Umbilical cord (tissue), 2 donors: Measurements from ENCODE around the gene PPARA. TPM values are rescaled to one million over a fixed set of nuclear protein-coding genes. Genes with fewer than 3 reads are reported as not detected.
"Not testable (repeated sequence)": the region's sequence is repeated elsewhere in the genome, so short reads cannot be mapped to it uniquely, and the experiment has no call there.

Experiments
- DNase-seq: peaks from one replicate; pipeline ENCODE4 v3.0.0-alpha.2; 2015; ENCODE audit warnings: low spot score
- total RNA-seq: library from RNA; depleted of rRNA; stranded (reverse); fragments of >200 nt; gene quantifications from one replicate; pipeline ENCODE4 v1.2.3, GENCODE V29; 2014; ENCODE audit warnings: low replicate concordance; ENCODE audit not compliant: insufficient read depth

Gene PPARA
- total RNA-seq, 1 donor from 2014 or later: 34.9 TPM

GRCh38 chr22:46169628-46170027 is 19.3 kb downstream of the PPARA start:
- DNase-seq: no peak

GRCh38 chr22:46171940-46172339 is 21.6 kb downstream of the PPARA start:
- no peak for DNase-seq

- no peak for DNase-seq
These were observed 22.3 kb downstream of the PPARA start for GRCh38 chr22:46172522-46173110.

GRCh38 chr22:46173152-46173551 is 22.8 kb downstream of the PPARA start:
- no peak for DNase-seq

DNA sequence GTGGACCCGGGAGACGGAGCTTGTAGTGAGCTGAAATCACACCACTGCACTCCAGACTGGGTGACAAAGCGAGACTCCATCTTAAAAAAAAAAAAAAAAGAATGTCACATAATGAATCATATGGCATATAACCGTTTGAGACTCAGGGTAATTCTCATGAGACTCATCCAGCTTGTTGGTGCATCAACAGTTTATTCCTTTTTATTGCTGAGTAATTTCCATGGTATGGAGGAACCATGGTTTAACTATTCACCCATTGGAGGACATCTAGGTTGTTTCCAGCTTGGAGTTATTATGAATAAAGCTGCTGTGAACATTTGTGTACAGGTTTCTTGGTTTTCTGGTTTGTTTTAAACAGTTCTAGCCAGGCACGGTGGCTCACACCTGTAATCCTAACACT is 25.3 kb downstream of the PPARA start:
- no peak for DNase-seq

DNA sequence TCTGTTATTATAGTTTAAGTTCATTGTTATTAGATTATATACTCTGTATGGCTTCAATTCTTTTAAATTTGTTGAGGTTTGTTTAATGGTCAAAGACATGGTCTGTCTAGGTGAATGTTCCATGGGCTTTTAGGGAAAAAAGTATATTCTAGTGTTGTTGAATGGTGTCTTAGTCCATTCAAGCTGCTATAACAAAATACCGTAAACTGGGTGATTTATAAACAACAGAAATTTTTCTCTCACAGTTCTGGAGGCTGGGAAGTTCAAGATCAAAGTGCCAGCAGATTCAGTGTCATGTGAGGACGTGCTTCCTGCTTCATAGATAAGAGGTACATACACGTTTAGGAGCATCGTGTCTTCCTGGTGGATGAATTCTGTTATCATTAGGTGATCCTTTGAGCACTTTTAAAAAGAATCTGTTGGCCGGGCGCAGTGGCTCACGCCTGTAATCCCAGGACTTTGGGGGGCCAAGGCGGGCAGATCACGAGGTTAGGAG is 26.2 kb downstream of the PPARA start:
- no peak for DNase-seq

- no peak for DNase-seq
These were observed 28.6 kb downstream of the PPARA start for GRCh38 chr22:46178755-46179505.

- DNase-seq: no peak
These were observed 29.4 kb downstream of the PPARA start for GRCh38 chr22:46179748-46180147.

- DNase-seq: no peak
These were observed 30.2 kb downstream of the PPARA start for GRCh38 chr22:46180370-46181137.

- no peak for DNase-seq
These were observed 33.4 kb downstream of the PPARA start for GRCh38 chr22:46183733-46184132.

DNA sequence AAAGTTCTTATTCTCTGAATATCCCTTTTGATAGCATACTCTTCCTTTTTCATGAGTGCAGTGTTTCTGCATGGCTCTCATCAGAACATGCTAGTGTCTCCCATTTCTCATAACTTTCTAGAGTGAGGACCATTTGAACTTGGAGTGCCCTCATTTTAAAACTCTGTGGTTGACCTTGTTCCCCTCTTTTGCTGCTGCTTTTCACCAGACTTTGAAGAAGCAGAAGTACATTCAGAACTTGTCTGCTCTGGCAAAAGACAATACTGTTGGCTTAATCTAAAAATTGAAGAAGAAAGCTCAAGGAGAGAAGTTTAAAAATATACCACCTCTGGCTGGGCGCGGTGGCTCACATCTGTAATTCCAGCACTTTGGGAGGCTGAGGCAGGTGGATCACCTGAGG is 35.0 kb downstream of the PPARA start:
- no peak for DNase-seq

DNA sequence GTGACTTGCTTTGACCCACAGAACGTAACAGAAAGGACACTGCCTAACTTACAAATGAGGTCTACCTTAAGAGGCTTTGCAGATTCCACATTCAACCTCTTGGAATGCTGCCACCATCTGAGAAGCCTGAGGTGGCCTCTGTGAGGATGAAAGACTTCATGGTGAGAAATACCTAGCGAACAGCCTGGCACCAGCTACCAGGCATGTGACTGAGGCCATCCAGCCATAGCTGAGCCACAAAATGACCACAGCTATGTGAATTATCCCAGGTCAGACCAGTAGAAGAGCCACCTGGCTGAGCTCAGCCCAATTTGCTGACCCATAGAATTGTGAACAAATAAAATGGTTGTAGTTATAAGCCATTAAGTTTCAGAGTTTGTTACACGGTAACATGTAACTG is 37.5 kb downstream of the PPARA start:
- no peak for DNase-seq

DNA sequence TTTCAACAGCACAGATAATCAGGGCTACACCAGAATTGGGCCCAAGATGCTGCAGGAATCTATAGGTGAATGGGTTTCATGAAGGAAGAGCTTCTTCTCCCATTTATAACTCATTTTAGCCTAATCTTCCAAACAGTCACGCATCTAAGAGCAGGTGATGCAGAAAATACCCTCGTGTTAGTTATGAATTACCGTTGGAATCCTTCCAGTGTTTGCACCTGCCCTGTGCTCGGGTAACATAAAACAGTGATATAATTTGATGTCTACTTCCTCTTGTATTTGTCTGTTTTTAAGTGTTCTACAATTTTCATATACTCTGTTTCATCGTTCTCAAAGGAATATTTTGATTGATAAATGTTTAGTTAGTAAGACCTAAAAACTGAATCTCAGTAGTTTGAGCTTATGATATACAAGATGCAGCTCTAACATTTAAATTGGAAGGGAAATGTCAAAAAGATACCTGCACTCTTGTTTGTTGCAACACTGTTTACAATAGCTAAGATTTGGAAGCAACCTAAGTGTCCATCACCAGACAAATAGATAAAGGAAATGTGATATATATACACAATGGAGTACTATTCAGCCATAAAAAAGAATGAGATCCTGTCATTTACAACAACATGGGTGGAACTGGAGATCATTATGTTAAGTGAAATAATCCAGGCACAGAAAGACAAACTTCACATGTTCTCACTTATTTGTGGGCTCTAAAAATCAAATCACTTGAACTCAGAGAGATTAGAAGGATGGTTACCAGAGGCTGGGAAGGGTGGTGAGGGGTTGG is 42.1 kb downstream of the PPARA start:
- DNase-seq: no peak

DNA sequence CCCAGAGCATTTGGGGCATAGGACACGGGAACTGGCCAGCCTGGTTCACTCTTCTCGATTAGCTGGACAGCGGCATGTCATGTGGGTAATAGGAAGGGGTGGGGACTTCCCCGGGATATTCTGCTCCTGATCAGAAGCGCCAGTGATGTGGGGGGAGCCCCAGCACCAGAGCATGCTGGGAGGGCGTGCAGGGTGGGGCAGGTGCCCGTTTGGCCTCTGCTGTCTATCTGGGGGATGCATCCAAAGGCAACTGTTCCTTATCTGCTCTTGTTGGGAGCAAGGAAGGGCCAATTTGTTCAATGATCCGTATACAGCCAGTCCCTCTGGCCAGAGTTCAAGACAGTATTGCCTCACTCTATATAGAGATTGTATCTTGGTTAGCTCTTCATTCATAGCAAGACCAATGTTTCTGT is 43.6 kb downstream of the PPARA start:
- DNase-seq: no peak

DNA sequence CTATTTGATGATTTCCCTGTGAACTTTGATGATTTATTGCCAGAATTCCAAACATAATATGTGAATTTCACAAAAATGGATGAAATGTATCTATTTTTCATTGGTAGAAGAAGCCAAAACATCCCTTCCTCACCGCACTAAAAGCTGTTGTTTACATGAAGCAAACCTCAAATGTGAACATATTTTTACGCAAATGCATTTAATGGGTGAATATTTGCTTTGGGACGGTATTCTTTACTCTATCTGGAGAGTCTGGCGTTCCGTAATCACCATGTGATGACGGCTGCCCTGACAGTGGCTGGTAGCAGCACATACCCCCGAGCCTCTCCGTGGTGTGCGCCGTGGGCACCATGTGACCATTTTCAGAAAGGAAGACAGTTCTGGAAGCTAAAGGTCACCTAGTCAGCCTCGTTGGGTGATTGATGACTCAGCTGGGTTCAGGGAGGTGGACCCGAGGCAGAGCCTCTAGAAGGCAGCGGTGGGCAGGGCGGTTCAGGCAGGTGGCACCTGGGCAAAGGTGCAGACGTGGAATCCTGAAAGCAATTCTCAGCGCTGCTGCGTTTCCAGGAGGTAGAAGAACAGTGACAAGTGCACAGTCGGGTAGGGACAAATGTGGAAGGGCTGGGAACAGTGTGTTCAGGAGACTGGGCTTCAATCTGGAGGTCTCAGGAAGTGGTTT is 45.3 kb downstream of the PPARA start:
- no peak for DNase-seq

- DNase-seq: no peak
These were observed 46.0 kb downstream of the PPARA start for GRCh38 chr22:46196278-46196677.

GRCh38 chr22:46198274-46198673 is 47.9 kb downstream of the PPARA start:
- no peak for DNase-seq

- DNase-seq: not testable (repeated sequence)
These were observed 48.5 kb downstream of the PPARA start for GRCh38 chr22:46198806-46199205.

GRCh38 chr22:46201059-46201757 is 50.9 kb downstream of the PPARA start:
- DNase-seq: no peak

DNA sequence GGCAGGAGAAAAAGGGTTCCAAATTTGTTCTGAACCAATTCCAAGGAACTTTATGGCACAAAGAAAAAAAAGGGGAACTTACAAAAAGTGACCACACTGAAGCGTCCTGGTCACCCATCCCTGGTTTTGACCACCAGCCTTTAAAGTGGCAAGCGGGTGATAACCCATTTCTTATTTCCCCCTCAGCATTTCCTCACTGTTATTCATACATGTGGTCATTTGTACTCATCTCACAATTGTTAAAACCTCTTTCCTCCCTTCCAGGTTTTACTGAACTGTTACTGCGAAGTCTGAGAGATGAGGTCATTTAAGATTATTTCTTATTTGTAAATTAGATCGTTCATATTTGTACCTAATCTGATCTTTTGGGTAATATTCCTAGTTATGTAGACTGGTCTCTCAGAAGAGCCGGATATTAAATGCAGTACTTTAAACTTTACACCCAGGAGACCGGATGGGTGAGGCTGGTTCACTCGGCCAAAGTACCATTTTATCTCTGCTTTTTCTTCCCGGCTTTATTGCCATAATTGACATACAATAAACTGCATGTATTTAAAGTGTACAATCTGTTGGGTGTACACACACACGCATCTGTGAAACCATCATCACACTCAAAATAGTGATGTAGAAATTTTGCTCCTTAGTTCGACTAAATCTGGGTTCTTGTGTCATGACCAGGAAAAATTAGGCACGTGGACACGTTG is 52.7 kb downstream of the PPARA start:
- no peak for DNase-seq
